ENCODE results near the gene DUOXA2.

DUOXA2 gene

GRCh38 chr15:45126535-45127158 is 12.5 kb downstream of the DUOXA2 start:
- Histone ChIP-seq H3K4me2 (ENCODE audit: low read depth, low read length, poor library complexity, severe bottlenecking) (no peak overlapping the region), H3K36me3 (ENCODE audit: insufficient read depth, low read length) (no peaks in the 10 kb centered on the region), H3K4me1 (ENCODE audit: insufficient read depth, low read length, poor library complexity, severe bottlenecking) (no peaks in the 10 kb centered on the region), H4K20me1 (ENCODE audit: insufficient read depth, low read length, poor library complexity, severe bottlenecking) (no peaks in the 10 kb centered on the region), H3K79me2 (ENCODE audit: insufficient read depth, low read length) (no peaks in the 10 kb centered on the region), H3K9ac (ENCODE audit: low read depth, low read length, poor library complexity, severe bottlenecking) (no peak overlapping the region), H3K27me3 (ENCODE audit: insufficient read depth, low read length, poor library complexity, severe bottlenecking) (no peaks in the 10 kb centered on the region), H3K9me2 (replicated peaks; ENCODE audit: low read depth, low read length) (no peaks in the 10 kb centered on the region), H3K9me3 (ENCODE audit: insufficient read depth, low read depth, low read length) (no peaks in the 10 kb centered on the region), H2AFZ (ENCODE audit: low read length) (no peak overlapping the region), H3F3A (ENCODE audit: low read depth) (no peaks in the 10 kb centered on the region), H3K4me3 (ENCODE audit: low read length, poor library complexity, severe bottlenecking) (no peak overlapping the region)
- TF ChIP-seq EZH2phosphoT487 (IDR thresholded peaks at IDR 0.05; ENCODE audit: borderline replicate concordance) = no peak
- peak; percentile 94 for TF ChIP-seq CTCF (conservative IDR thresholded peaks at IDR 0.05; ENCODE audit: low read length)

- Histone ChIP-seq H3F3A (ENCODE audit: low read depth) (no peaks in the 10 kb centered on the region), H3K27me3 (ENCODE audit: insufficient read depth, low read length, poor library complexity, severe bottlenecking) (no peaks in the 10 kb centered on the region), H3K36me3 (ENCODE audit: insufficient read depth, low read length) (no peaks in the 10 kb centered on the region), H3K4me1 (ENCODE audit: insufficient read depth, low read length, poor library complexity, severe bottlenecking) (no peaks in the 10 kb centered on the region), H3K79me2 (ENCODE audit: insufficient read depth, low read length) (no peaks in the 10 kb centered on the region), H3K9me3 (ENCODE audit: insufficient read depth, low read depth, low read length) (no peaks in the 10 kb centered on the region), H3K4me3 (ENCODE audit: low read length, poor library complexity, severe bottlenecking) (no peak overlapping the region), H3K9me2 (replicated peaks; ENCODE audit: low read depth, low read length) (no peaks in the 10 kb centered on the region), H3K4me2 (ENCODE audit: low read depth, low read length, poor library complexity, severe bottlenecking) (no peak overlapping the region), H3K9ac (ENCODE audit: low read depth, low read length, poor library complexity, severe bottlenecking) (no peak overlapping the region), H4K20me1 (ENCODE audit: insufficient read depth, low read length, poor library complexity, severe bottlenecking) (no peaks in the 10 kb centered on the region), H2AFZ (ENCODE audit: low read length) (no peak overlapping the region)
- TF ChIP-seq CTCF (conservative IDR thresholded peaks at IDR 0.05; ENCODE audit: low read length) (no peak), EZH2phosphoT487 (IDR thresholded peaks at IDR 0.05; ENCODE audit: borderline replicate concordance) (no peak)
Observed at GRCh38 chr15:45128971-45129639, 15.0 kb downstream of the DUOXA2 start.

GRCh38 chr15:45129651-45130129 is 15.6 kb downstream of the DUOXA2 start, which contains the start of the genes DUOX1 and DUOXA1:
Gene DUOX1 (plus strand): TSS chr15:45129994. CDS start chr15:45131967, 1,973 bp downstream.
Gene DUOXA1 (minus strand): TSS chr15:45129879. CDS start chr15:45123014, 6,865 bp downstream.
- Histone ChIP-seq H3K4me3 (ENCODE audit: low read length, poor library complexity, severe bottlenecking) (no peak within 1 kb of the TSS), H3K27me3 (ENCODE audit: insufficient read depth, low read length, poor library complexity, severe bottlenecking) (no peaks in the 10 kb centered on the region), H3K9me3 (ENCODE audit: insufficient read depth, low read depth, low read length) (no peaks in the 10 kb centered on the region), H3K9ac (ENCODE audit: low read depth, low read length, poor library complexity, severe bottlenecking) (no peak within 1 kb of the TSS), H3K36me3 (ENCODE audit: insufficient read depth, low read length) (no peaks in the 10 kb centered on the region), H3K4me1 (ENCODE audit: insufficient read depth, low read length, poor library complexity, severe bottlenecking) (no peaks in the 10 kb centered on the region), H3K9me2 (replicated peaks; ENCODE audit: low read depth, low read length) (no peaks in the 10 kb centered on the region), H4K20me1 (ENCODE audit: insufficient read depth, low read length, poor library complexity, severe bottlenecking) (no peaks in the 10 kb centered on the region), H3K4me2 (ENCODE audit: low read depth, low read length, poor library complexity, severe bottlenecking) (no peak within 1 kb of the TSS), H2AFZ (ENCODE audit: low read length) (no peak within 1 kb of the TSS), H3F3A (ENCODE audit: low read depth) (no peaks in the 10 kb centered on the region), H3K79me2 (ENCODE audit: insufficient read depth, low read length) (no peaks in the 10 kb centered on the region)
- TF ChIP-seq EZH2phosphoT487 (IDR thresholded peaks at IDR 0.05; ENCODE audit: borderline replicate concordance) = no peak
- TF ChIP-seq CTCF (conservative IDR thresholded peaks at IDR 0.05; ENCODE audit: low read length) = no peak
